HEK293 (cell line): ENCODE data around the gene PTCD1.

ENCODE experiments used
- GFI1B ChIP-seq: fragments of 450-650 bp; formaldehyde crosslinking; IDR thresholded peaks from 2 replicates; pipeline ENCODE4 v1.5.1; 2016; ENCODE audit warnings: missing biosample characterization, missing genetic modification characterization
- KLF16 ChIP-seq: fragments of 450-650 bp; formaldehyde crosslinking; IDR thresholded peaks from 2 replicates; pipeline ENCODE4 v1.5.1; 2017; ENCODE audit warnings: missing biosample characterization, missing genetic modification characterization
- PRDM4 ChIP-seq: fragments of 450-650 bp; formaldehyde crosslinking; IDR thresholded peaks from 2 replicates; pipeline ENCODE4 v1.5.1; 2017; ENCODE audit warnings: missing biosample characterization, missing genetic modification characterization
- RBAK ChIP-seq: fragments of 450-650 bp; formaldehyde crosslinking; IDR thresholded peaks from 2 replicates; pipeline ENCODE4 v1.5.1; 2016; ENCODE audit warnings: missing biosample characterization, missing genetic modification characterization
- TCF7L2 ChIP-seq: IDR thresholded peaks from 2 replicates; pipeline ENCODE4 v1.6.1; 2011; ENCODE audit warnings: low read depth, mild to moderate bottlenecking, inconsistent platforms, low read length, moderate library complexity, borderline replicate concordance
- ZIC2 ChIP-seq: fragments of 450-650 bp; formaldehyde crosslinking; IDR thresholded peaks from 2 replicates; pipeline ENCODE4 v1.5.1; 2016; ENCODE audit warnings: missing biosample characterization, missing genetic modification characterization
- ZNF138 ChIP-seq: fragments of 450-650 bp; formaldehyde crosslinking; IDR thresholded peaks from 2 replicates; pipeline ENCODE4 v1.5.1; 2016; ENCODE audit warnings: missing biosample characterization, missing genetic modification characterization, borderline replicate concordance
- ZNF148 ChIP-seq: fragments of 450-650 bp; formaldehyde crosslinking; IDR thresholded peaks from 2 replicates; pipeline ENCODE4 v1.5.0; 2017; ENCODE audit warnings: missing biosample characterization, missing genetic modification characterization, borderline replicate concordance
- ZNF174 ChIP-seq: fragments of 450-650 bp; formaldehyde crosslinking; IDR thresholded peaks from 2 replicates; pipeline ENCODE4 v1.5.0; 2017; ENCODE audit warnings: missing biosample characterization, mild to moderate bottlenecking, missing genetic modification characterization
- ZNF18 ChIP-seq: fragments of 450-650 bp; formaldehyde crosslinking; IDR thresholded peaks from 2 replicates; pipeline ENCODE4 v1.5.1; 2016; ENCODE audit warnings: missing biosample characterization, missing genetic modification characterization
- ZNF221 ChIP-seq: fragments of 450-650 bp; formaldehyde crosslinking; IDR thresholded peaks from 2 replicates; pipeline ENCODE4 v1.5.1; 2017; ENCODE audit warnings: missing biosample characterization, missing genetic modification characterization, borderline replicate concordance
- ZNF280C ChIP-seq: fragments of 450-650 bp; formaldehyde crosslinking; IDR thresholded peaks from 2 replicates; pipeline ENCODE4 v1.5.1; 2016; ENCODE audit warnings: missing biosample characterization, missing genetic modification characterization
- ZNF416 ChIP-seq: fragments of 450-650 bp; formaldehyde crosslinking; IDR thresholded peaks from 2 replicates; pipeline ENCODE4 v1.5.1; 2016; ENCODE audit warnings: missing biosample characterization, missing genetic modification characterization
- ZNF513 ChIP-seq: fragments of 450-650 bp; IDR thresholded peaks from 2 replicates; pipeline ENCODE4 v1.5.1; 2018; ENCODE audit warnings: missing biosample characterization, missing genetic modification characterization
- ZNF518A ChIP-seq: fragments of 450-650 bp; formaldehyde crosslinking; conservative IDR thresholded peaks from 2 replicates; pipeline ENCODE4 v1.5.1; 2016; ENCODE audit warnings: low read depth, missing biosample characterization, missing genetic modification characterization
- ZNF530 ChIP-seq: fragments of 450-650 bp; formaldehyde crosslinking; IDR thresholded peaks from 2 replicates; pipeline ENCODE4 v1.5.1; 2016; ENCODE audit warnings: low read depth, missing biosample characterization, missing genetic modification characterization
- ZNF560 ChIP-seq: fragments of 450-650 bp; formaldehyde crosslinking; IDR thresholded peaks from 2 replicates; pipeline ENCODE4 v1.5.1; 2017; ENCODE audit warnings: missing biosample characterization, missing genetic modification characterization, borderline replicate concordance
- ZNF776 ChIP-seq: fragments of 450-650 bp; formaldehyde crosslinking; IDR thresholded peaks from 2 replicates; pipeline ENCODE4 v1.5.0; 2017; ENCODE audit warnings: missing biosample characterization, missing genetic modification characterization, borderline replicate concordance
- ZNF785 ChIP-seq: fragments of 450-650 bp; formaldehyde crosslinking; IDR thresholded peaks from 2 replicates; pipeline ENCODE4 v1.5.1; 2016; ENCODE audit warnings: missing biosample characterization, missing genetic modification characterization
- ZNF792 ChIP-seq: fragments of 450-650 bp; formaldehyde crosslinking; IDR thresholded peaks from 2 replicates; pipeline ENCODE4 v1.5.1; 2016; ENCODE audit warnings: missing biosample characterization, missing genetic modification characterization
- ZSCAN5A ChIP-seq: fragments of 450-650 bp; formaldehyde crosslinking; IDR thresholded peaks from 2 replicates; pipeline ENCODE4 v1.5.1; 2016; ENCODE audit warnings: missing biosample characterization, missing genetic modification characterization

PTCD1 gene

GRCh38 chr7:99408379-99409191 lies 30.0 kb downstream of the PTCD1 start, which contains the start of the genes BUD31 and PDAP1 (continued):
- TF ChIP-seq ZNF560 (tag by site-specific recombination) (no peak), RBAK (tag by site-specific recombination) (no peak), ZNF792 (tag by site-specific recombination) (no peak), ZNF416 (tag by site-specific recombination) (no peak), GFI1B (tag by site-specific recombination) (no peak), ZNF174 (no peak), ZNF280C (tag by site-specific recombination) (no peak), ZNF18 (tag by site-specific recombination) (no peak), ZSCAN5A (tag by site-specific recombination) (0 out of 2 replicates have a peak, but pooled peaks have one; percentile 55), ZNF530 (no peak), TCF7L2 (no peak), ZNF518A (tag by site-specific recombination) (peak; percentile 99), PRDM4 (peak; percentile 53), ZNF513 (tag by site-specific recombination) (peak; percentile 57; the same call in 1 of the 2 replicates), ZIC2 (peak; percentile 51; the same call in 1 of the 2 replicates), ZNF776 (tag by site-specific recombination) (no peak), ZNF148 (tag by site-specific recombination) (no peak), ZNF785 (tag by site-specific recombination) (peak; percentile 52; the same call in 1 of the 2 replicates), ZNF221 (tag by site-specific recombination) (no peak), KLF16 (tag by site-specific recombination) (peak; percentile 60), ZNF138 (tag by site-specific recombination) (no peak)
